Esophagus muscularis mucosa (tissue), 3 donors: ENCODE data around the gene CCDC141.

ENCODE experiments used
- POLR2A ChIP-seq: fragments of 450-650 bp; IDR thresholded peaks from one replicate; pipeline ENCODE4 v1.6.1; 2017; ENCODE audit warnings: antibody characterized with exemption, moderate library complexity, mild to moderate bottlenecking, low read depth
- POLR2AphosphoS5 ChIP-seq, 2 donors: sonication (generic); formaldehyde crosslinking; IDR thresholded peaks; one replicate each; pipeline ENCODE4 v1.6.1; 2017; ENCODE audit warnings: antibody characterized with exemption in 2 of 2
- TF ChIP-seq, protein P1 (sequence below), 3 experiments: fragments of 200-600 bp in 2 of 3; fragments of 450-650 bp in 1 of 3; sonication (generic) in 2 of 3; IDR thresholded peaks; one replicate each; pipeline ENCODE4 v1.5.1; 2017 to 2019; ENCODE audit warnings: antibody characterized with exemption in 3 of 3, mild to moderate bottlenecking in 2 of 3, moderate library complexity in 1 of 3

DNA sequence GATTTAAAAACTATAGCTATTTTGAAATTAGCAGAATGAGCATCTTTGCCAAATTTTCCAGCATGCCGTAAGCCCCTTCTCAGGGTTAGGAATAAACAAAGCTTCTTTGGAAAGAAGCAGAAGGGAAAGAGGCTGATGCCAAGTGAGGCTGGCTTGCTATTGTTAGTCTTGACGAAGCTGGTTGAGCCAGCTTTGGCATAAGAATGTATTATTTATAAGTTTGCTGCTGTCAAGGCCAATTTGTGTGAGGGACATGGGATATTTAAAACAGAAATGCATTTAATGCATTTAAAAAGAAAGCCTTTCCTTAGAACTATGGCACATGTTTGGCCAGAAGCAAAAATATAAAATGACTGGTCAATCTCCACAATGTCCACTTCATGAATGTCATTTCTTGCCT is 190.2 kb downstream of the CCDC141 start:
- TF ChIP-seq POLR2A (no peak), POLR2AphosphoS5 (IDR thresholded peaks at IDR 0.05) (no peak)
- TF ChIP-seq, protein P1, sequence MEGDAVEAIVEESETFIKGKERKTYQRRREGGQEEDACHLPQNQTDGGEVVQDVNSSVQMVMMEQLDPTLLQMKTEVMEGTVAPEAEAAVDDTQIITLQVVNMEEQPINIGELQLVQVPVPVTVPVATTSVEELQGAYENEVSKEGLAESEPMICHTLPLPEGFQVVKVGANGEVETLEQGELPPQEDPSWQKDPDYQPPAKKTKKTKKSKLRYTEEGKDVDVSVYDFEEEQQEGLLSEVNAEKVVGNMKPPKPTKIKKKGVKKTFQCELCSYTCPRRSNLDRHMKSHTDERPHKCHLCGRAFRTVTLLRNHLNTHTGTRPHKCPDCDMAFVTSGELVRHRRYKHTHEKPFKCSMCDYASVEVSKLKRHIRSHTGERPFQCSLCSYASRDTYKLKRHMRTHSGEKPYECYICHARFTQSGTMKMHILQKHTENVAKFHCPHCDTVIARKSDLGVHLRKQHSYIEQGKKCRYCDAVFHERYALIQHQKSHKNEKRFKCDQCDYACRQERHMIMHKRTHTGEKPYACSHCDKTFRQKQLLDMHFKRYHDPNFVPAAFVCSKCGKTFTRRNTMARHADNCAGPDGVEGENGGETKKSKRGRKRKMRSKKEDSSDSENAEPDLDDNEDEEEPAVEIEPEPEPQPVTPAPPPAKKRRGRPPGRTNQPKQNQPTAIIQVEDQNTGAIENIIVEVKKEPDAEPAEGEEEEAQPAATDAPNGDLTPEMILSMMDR (IDR thresholded peaks at IDR 0.05), result no peak
